Measurements from ENCODE around the gene PDK2.

Gene PDK2

DNA sequence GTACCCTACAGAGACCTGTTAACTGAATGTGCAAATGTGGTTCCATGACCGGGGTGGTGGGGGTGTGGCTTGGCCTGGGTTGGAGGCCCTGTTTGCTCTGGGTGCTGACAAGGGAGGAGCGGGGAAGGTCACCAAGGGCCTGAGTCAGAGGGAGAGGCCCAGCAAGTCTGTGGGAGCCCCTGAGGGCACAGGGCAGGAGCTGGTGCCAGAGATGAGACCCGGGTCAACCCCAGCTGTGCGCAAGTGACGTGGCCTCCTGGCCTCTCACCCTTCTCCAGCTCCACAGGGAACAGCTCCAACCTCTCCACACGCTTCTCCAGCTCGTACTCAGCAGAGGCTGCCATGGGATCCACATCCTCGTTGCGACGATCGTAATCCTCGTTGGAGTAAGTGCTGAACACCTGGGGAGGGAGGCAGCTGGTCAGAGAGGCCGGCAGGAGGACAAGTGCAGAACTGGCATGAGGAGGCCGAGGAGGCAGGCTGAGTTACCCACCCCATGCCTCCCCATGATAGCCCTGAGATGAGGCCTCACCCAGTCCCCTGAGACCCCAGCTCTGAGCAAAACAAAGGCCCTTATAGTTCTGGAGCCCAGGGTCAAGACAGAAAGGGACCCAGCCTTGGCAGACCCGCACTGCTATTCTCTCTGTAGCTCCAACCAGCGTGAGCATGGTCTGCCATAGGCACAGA, 49.8 kb downstream of the PDK2 start:
- Histone ChIP-seq H3K9ac (ENCODE audit: low read depth, low read length) (no peak overlapping the region), H3K27me3 (ENCODE audit: control insufficient read depth, insufficient read depth, low read length) (no peaks in the 10 kb centered on the region), H3K4me2 (ENCODE audit: low read length) (peak overlapping the region; percentile 99), H3K4me3 (ENCODE audit: low read length) (no peak overlapping the region), H3K36me3 (ENCODE audit: insufficient read depth, low read length) (peaks cover 56% of the 10 kb centered on the region), H3K9me3 (replicated peaks; ENCODE audit: low read length) (no peaks in the 10 kb centered on the region), H3K4me1 (ENCODE audit: control insufficient read depth, insufficient read depth, low read length) (peaks cover 23% of the 10 kb centered on the region)

DNA sequence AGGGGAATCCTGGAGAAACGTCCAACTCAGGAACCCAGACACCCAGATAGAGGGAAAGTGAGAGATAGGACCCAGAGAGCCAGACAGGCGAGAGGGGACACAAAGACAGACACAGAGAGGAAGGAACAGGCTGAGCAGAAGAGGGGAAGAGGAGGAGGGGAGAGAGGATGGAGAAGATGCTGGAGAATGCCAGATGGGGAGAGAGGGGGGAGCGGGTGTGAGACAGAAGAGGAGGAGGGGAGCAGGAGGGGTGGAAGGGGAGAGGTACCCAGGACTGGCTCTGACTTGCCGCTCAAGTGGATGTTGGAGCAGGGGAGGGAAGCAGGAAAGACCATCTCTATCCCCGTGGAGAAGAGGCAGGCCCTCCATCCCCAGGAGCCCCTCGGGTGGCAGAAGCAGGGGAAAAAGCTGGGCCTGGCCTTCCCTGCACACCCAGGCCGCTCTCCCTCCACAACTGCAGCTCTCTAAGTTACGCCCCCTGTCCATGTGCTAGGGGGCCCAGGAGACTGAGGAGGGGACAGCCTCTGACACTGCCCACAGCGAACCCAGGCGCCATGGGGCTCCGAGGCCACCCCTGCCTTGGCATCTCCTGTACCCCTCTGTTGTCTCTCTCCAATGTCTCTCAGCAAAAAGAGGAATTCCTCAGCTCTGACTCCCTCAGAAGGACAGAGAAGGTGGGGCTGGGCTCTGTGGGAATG, 50.5 kb downstream of the PDK2 start:
- Histone ChIP-seq H3K36me3 (ENCODE audit: insufficient read depth, low read length) (peaks cover 49% of the 10 kb centered on the region), H3K4me1 (ENCODE audit: control insufficient read depth, insufficient read depth, low read length) (peaks cover 23% of the 10 kb centered on the region), H3K4me2 (ENCODE audit: low read length) (peak overlapping the region; percentile 99), H3K9ac (ENCODE audit: low read depth, low read length) (no peak overlapping the region), H3K27me3 (ENCODE audit: control insufficient read depth, insufficient read depth, low read length) (no peaks in the 10 kb centered on the region), H3K9me3 (replicated peaks; ENCODE audit: low read length) (no peaks in the 10 kb centered on the region), H3K4me3 (ENCODE audit: low read length) (peak overlapping the region; percentile 29)

DNA sequence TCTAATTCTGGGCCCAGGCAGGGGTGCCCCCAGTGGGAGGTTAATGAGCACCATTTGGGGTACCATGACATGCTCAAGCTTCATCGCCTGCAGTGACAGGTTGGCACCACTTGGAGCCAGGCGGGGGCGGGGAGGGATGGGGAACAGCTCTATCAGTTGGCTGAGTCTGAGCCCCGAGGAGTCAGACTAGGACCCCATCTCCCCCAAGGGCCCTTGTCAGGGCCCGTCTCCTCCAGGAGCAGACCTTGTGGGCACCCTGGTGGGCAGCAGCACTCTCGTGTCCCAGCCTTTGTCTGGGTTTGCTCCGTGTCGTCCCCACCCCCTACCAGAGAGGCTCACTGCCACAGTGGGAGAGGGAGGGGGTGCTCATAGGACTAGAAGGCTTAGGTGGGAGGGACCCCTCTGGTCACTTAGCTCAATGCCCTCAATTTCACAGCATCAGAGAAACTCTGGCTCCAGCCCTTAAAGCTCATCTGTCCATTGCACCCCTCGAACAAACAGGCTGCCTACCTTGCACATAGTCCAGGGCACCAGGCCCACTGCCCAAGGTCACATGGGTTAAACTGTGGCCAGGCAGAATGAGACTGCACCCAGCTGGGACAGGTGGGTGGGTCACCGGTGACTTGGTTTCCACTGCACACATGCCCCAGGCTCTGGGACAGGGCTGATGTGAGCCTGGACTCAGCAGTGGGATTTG, 51.2 kb downstream of the PDK2 start:
- Histone ChIP-seq H3K4me3 (ENCODE audit: low read length) (peak overlapping the region; percentile 80), H3K36me3 (ENCODE audit: insufficient read depth, low read length) (peaks cover 42% of the 10 kb centered on the region), H3K4me1 (ENCODE audit: control insufficient read depth, insufficient read depth, low read length) (peaks cover 26% of the 10 kb centered on the region), H3K9ac (ENCODE audit: low read depth, low read length) (peak overlapping the region; percentile 60), H3K27me3 (ENCODE audit: control insufficient read depth, insufficient read depth, low read length) (no peaks in the 10 kb centered on the region), H3K9me3 (replicated peaks; ENCODE audit: low read length) (no peaks in the 10 kb centered on the region), H3K4me2 (ENCODE audit: low read length) (peak overlapping the region; percentile 99)

DNA sequence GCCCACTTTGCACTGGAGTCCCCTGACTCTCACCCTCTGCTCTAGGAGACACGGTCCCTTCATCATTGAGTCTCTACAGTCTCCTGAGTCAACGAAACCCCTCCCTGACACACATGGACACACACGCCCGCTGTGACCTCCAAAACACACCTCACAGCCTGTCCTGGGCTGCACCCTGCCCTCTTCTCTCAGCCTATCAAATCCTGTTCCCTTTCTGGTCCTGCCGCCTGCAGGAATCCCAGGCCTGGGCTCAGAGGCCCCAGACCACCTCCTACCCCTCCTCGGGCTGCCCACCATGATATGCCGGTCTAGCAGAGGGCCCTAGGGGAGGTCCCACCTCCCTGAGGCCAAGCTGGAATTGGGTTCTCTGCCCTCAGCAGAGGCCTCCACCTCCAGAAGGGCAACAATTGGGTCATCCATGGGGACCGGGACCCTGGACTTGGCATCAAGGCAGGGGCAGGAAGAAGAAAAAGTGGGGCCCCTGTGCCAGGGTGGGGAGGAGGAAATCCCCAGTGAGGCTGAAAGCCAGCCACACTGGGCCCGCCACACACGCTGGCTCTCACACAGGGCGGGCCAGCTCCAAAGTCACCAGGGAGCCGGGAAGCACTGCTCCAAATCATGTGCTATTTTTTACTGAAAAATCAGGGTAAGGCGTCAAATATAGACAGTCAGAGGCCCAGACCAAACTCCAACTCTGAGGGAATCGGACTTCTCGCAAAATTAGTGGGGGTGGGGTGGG, 51.9 kb downstream of the PDK2 start:
- Histone ChIP-seq H3K4me3 (ENCODE audit: low read length) (peak overlapping the region; percentile 80), H3K27me3 (ENCODE audit: control insufficient read depth, insufficient read depth, low read length) (no peaks in the 10 kb centered on the region), H3K36me3 (ENCODE audit: insufficient read depth, low read length) (peaks cover 35% of the 10 kb centered on the region), H3K9me3 (replicated peaks; ENCODE audit: low read length) (no peaks in the 10 kb centered on the region), H3K4me2 (ENCODE audit: low read length) (peak overlapping the region; percentile 99), H3K9ac (ENCODE audit: low read depth, low read length) (peak overlapping the region; percentile 60), H3K4me1 (ENCODE audit: control insufficient read depth, insufficient read depth, low read length) (peaks cover 28% of the 10 kb centered on the region)

DNA sequence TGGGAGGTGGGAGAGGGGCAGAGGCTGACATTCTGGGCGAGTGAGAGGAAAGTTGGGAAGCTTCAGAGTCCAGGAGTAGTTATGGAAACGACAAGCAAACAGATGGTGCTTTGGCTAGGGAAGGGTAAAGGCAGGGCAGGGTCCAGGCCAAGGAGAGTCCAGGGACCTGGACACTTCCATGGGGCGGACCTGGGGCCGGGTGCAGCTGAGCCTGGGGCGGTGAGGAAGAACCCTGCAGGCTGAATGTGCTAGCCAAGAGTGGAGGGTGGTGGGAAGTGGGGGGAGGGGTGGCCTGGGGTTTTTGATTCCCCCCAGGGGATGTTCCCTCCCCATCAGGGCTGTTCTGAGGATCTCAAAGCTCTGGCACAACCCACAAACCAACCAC, 52.7 kb downstream of the PDK2 start:
- H3K4me3 ChIP-seq (ENCODE audit: low read length), result peak overlapping the region; percentile 80
- no peaks in the 10 kb centered on the region for H3K27me3 ChIP-seq (ENCODE audit: control insufficient read depth, insufficient read depth, low read length)
- H3K4me2 ChIP-seq (ENCODE audit: low read length), result peak overlapping the region; percentile 99
- no peaks in the 10 kb centered on the region for H3K9me3 ChIP-seq (replicated peaks; ENCODE audit: low read length)
- peak overlapping the region; percentile 60 for H3K9ac ChIP-seq (ENCODE audit: low read depth, low read length)
- peaks cover 27% of the 10 kb centered on the region for H3K36me3 ChIP-seq (ENCODE audit: insufficient read depth, low read length)
- peaks cover 33% of the 10 kb centered on the region for H3K4me1 ChIP-seq (ENCODE audit: control insufficient read depth, insufficient read depth, low read length)

DNA sequence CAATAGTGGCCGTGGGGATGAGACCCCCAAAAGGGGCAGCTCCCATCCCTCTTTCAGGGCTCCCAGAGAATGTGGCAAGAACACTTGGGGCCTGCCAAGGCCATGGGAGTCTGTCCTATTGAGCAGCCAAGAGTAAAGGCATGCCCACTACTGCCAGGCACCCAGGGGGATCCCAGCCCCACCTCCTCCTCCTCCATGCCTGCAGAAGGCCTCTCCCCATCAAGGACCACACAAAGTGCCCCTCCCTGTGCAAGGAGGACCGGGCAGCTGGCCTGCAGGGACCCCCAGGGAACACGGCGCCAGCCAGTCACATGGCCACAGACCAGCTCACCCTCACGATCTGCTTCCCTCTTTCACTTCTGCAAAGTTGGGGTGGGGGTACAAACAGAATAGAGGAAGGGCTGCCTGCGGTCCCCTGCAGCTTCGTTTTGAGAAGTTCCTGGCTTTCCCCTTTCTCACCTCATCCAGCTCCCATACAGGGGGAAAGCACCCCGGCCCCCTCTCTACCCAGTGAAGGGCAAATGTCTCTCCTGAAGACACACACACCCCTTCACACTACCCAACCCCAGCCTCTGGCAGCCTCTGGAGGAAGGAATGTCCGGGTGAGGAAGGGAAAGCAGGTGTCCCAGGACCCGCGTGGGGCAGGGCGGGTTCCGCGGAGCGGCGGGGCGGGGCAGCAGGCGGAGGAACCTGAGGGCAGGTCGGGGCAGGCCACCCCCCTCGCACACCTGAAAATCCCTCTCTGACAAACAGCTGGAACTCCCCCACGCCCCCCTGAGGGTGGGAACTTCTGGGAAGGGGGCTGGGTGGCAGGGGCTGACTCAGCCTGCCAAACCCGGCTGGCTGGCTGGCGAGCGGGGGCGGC, 53.3 kb downstream of the PDK2 start:
- H3K9me3 ChIP-seq (replicated peaks; ENCODE audit: low read length), result no peaks in the 10 kb centered on the region
- H3K4me2 ChIP-seq (ENCODE audit: low read length), result peak overlapping the region; percentile 99
- H3K27me3 ChIP-seq (ENCODE audit: control insufficient read depth, insufficient read depth, low read length), result no peaks in the 10 kb centered on the region
- H3K4me3 ChIP-seq (ENCODE audit: low read length), result peak overlapping the region; percentile 80
- peaks cover 23% of the 10 kb centered on the region for H3K36me3 ChIP-seq (ENCODE audit: insufficient read depth, low read length)
- H3K4me1 ChIP-seq (ENCODE audit: control insufficient read depth, insufficient read depth, low read length), result peaks cover 33% of the 10 kb centered on the region
- peak overlapping the region; percentile 60 for H3K9ac ChIP-seq (ENCODE audit: low read depth, low read length)

DNA sequence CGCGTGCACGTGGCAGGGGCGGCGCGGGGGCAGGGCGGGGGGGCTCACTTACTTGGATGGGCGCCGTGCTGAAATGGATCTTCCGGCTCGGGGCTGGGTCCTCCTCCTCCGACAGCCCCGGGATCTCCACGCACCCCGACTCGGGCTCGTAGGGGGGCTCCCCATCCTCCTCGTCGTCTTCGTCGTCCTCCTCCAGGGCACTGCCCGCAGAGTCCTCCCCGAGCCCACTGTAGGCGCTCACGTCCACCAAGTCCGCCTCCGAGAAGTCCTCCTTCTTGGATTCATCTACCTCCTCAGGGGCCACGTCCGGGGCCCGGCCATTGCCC, 53.9 kb downstream of the PDK2 start:
- Histone ChIP-seq H3K4me3 (ENCODE audit: low read length) (peak overlapping the region; percentile 80), H3K4me2 (ENCODE audit: low read length) (peak overlapping the region; percentile 99), H3K27me3 (ENCODE audit: control insufficient read depth, insufficient read depth, low read length) (no peaks in the 10 kb centered on the region), H3K4me1 (ENCODE audit: control insufficient read depth, insufficient read depth, low read length) (peaks cover 33% of the 10 kb centered on the region), H3K36me3 (ENCODE audit: insufficient read depth, low read length) (peaks cover 17% of the 10 kb centered on the region), H3K9ac (ENCODE audit: low read depth, low read length) (peak overlapping the region; percentile 89), H3K9me3 (replicated peaks; ENCODE audit: low read length) (no peaks in the 10 kb centered on the region)

DNA sequence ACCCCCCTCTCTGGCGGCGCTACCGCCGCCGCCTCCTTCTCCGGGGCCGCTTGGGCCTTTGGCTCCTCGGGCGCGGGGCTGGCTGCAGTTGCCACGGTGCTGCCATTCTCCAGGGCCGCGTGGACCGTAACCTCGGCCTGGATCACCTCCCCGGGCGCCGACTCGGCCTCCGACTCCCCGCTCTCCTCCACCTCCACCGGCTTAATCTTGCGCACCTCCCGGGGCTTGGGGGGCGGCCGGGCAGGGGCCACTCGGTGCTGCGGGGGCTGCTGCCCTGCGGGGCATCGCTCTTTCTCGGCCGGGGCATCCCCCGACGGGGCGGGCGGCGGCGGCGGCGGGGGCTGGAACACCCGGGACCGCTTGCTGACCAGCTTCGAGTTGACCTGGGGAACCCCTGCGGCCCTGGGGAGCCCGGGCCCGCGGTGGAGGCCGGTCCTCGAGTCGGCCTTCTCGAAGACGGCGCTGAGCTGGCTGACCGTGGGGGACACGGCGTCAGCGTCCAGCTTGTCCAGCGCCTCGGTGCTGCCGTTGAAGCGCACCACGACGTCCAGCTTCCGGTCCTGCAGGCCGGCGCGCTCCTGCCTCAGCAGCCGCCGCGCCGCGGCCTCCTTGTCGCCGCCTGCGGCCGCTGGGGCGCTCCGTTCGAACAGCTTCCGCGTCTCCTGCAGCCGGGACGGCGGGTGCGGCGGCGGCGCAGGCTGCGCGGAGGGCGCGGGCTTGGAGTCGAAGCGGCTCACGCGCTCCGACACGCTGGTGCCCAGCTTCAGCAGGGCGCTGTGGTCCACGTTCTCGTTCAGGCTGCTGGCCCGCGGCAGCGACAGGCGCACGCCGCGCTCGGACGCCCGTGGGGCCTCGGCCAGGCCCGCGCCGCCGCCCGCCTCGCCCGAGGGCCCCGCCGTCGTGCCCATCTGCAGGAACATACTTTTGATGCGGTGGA, 54.5 kb downstream of the PDK2 start:
- H3K27me3 ChIP-seq (ENCODE audit: control insufficient read depth, insufficient read depth, low read length), result no peaks in the 10 kb centered on the region
- H3K4me1 ChIP-seq (ENCODE audit: control insufficient read depth, insufficient read depth, low read length), result peaks cover 33% of the 10 kb centered on the region
- peak overlapping the region; percentile 80 for H3K4me3 ChIP-seq (ENCODE audit: low read length)
- H3K4me2 ChIP-seq (ENCODE audit: low read length), result peak overlapping the region; percentile 99
- H3K9ac ChIP-seq (ENCODE audit: low read depth, low read length), result peak overlapping the region; percentile 89
- H3K36me3 ChIP-seq (ENCODE audit: insufficient read depth, low read length), result peaks cover 11% of the 10 kb centered on the region
- no peaks in the 10 kb centered on the region for H3K9me3 ChIP-seq (replicated peaks; ENCODE audit: low read length)

DNA sequence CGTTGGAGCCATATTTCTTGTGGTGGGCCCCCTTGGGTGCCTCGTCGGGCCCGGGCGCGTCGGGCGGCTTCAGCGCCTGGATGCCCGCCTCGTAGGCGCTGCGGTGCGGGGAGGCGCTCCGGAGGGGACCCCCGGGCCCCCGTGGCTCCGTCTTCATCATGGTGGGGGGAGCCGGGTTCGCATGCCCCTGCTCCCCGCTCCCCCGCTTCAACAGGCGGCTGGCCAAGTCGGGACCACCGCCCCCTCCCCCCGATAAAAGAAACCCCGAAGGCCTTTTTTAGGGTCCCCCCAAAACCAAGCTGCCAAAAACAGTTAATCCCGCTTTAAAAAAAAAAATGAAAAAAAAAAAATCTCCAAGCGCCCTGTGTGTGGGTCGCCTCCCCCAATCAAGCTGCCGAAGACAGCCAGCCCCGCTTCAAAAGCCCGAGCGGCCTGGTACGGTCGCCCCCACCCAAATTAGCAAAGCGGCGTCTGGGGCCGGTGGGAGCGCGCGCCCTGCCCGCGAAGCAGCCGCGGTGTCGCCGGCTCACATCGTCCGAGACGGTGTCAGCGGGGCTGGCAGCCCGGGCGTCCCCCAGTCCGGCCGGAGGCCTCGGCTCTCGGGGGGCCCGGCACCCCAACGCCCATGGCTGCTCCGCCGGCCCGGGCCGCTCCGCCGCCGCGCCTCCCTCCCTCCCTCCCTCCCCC, 55.3 kb downstream of the PDK2 start, which contains the start of gene PPP1R9B:
PPP1R9B (minus strand) TSS at position 324 of the 687 bp plus-strand sequence; CDS start at position 160, 164 bp downstream.
- Histone ChIP-seq H3K27me3 (ENCODE audit: control insufficient read depth, insufficient read depth, low read length) (no peaks in the 10 kb centered on the region), H3K4me2 (ENCODE audit: low read length) (peak within 1 kb of the TSS; percentile 99), H3K36me3 (ENCODE audit: insufficient read depth, low read length) (peaks cover 11% of the 10 kb centered on the region), H3K9ac (ENCODE audit: low read depth, low read length) (peak within 1 kb of the TSS; percentile 89), H3K4me3 (ENCODE audit: low read length) (peak within 1 kb of the TSS; percentile 80), H3K9me3 (replicated peaks; ENCODE audit: low read length) (no peaks in the 10 kb centered on the region), H3K4me1 (ENCODE audit: control insufficient read depth, insufficient read depth, low read length) (peaks cover 37% of the 10 kb centered on the region)
